GM19397 (cell line): ENCODE results near the gene NIFK.

ENCODE experiments used
- ATAC-seq: cut with Tn5 transposase; IDR thresholded peaks from one replicate; pipeline ENCODE4 v1.9.1; 2021; ENCODE audit warnings: mild to moderate bottlenecking, moderate library complexity; ENCODE audit not compliant: unreplicated experiment

NIFK gene

DNA sequence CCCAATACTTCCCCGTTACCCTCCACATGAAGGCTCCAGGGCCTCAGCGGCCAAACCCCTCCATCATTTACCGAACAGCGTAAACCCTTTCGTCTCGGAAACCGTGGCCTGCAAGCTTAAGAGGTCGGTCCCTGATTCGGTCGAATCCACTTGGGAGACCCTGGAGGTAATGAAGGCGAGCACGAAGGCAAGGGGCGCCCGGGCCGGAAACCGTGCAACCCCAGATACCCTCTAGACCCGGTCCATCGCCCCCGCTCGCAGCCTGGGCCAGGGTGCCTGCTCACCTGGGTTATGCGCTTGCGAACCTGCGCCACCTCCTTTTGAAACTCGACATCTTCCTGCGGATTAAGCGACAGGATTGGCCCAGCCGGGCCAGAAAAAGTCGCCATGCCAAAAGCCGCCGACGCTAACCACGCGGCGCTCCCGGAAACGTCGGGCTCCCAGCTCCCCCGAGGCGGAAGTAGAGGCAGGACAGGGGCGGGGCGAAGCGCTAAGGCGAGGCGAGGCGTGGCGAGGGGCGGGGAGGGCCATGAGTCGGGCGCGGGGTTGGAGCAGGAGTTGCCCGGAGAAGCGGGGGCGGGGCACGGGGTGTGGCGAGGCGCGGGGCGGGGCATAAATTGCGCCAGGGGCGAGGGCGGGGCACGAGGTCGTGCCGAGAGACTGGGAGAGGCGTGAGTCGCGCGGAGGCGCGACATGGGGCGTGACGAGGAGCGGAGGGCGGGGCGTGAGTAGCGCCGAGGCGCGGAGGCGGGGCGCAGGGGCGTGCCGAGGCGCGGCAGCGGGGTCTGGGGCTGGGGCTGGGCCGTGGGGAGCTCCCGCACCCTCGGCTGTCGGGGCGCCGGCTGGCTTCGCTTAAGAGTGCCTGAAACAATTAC, at the start of gene NIFK:
TSS of gene NIFK (minus strand) at position 414 of the 875 bp plus-strand sequence. CDS start at position 389, 25 bp downstream.
- ATAC-seq: peak; percentile 93

- ATAC-seq: no peak
Measured at GRCh38 chr2:121783180-121783579, 46.5 kb upstream of the NIFK start.

DNA sequence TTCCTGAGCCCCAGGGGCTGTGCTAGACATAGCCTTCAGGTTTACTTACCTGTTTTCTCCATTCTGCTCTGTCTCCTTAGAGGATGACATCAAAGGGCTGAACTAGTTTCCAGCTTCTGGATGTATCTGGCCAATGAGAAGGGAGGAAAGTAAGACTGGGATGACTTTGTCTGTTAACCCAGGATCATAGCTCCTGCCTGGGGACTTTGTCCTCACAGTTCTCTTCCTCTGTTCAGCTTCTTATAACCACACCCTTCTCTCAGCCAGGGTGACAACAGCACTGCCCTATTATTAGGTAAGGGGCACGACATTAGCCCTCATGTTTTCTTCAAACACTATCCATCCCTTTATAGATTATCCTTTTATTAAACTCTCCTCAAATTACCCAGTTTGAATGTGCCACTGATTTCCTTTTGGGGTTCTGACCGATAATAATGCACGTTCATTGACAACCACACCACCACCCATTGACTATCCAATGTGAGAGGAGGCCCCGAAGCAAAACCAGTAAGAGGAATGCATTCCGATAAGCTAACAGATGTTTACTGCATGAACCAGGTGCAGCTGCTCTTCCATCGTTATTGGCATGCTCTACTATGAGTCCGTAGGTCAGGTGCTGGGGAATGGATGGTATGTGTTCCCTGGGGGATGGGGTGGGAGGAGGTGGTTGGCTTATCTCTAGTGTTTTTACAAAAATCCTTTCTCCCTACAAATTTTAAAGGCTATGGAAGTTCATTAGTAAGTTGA, 42.2 kb upstream of the NIFK start:
- ATAC-seq: no peak

GRCh38 chr2:121777699-121778058, 41.0 kb upstream of the NIFK start:
- no peak for ATAC-seq

GRCh38 chr2:121776885-121777698, 40.4 kb upstream of the NIFK start:
- ATAC-seq: no peak

DNA sequence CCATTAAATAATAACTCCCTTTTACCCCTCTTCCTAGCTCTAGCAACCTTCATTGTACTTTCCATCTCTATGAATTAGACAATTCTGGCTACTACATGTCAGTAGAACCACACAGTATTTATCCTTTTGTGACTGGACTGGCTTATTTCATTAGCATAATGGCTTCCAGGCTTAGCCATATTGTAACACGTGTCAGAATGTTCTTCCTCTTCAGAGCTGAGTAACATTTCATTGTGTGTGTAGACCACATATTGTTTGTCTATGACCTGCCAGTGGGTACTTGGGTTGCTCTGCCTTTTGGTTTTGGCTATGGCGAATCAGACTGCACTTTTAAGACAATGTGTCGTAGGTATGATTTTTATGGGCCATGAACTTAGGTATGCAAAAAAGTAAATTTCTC, 39.7 kb upstream of the NIFK start:
- no peak for ATAC-seq

- ATAC-seq: no peak
Measured at GRCh38 chr2:121774235-121774634, 37.6 kb upstream of the NIFK start.

DNA sequence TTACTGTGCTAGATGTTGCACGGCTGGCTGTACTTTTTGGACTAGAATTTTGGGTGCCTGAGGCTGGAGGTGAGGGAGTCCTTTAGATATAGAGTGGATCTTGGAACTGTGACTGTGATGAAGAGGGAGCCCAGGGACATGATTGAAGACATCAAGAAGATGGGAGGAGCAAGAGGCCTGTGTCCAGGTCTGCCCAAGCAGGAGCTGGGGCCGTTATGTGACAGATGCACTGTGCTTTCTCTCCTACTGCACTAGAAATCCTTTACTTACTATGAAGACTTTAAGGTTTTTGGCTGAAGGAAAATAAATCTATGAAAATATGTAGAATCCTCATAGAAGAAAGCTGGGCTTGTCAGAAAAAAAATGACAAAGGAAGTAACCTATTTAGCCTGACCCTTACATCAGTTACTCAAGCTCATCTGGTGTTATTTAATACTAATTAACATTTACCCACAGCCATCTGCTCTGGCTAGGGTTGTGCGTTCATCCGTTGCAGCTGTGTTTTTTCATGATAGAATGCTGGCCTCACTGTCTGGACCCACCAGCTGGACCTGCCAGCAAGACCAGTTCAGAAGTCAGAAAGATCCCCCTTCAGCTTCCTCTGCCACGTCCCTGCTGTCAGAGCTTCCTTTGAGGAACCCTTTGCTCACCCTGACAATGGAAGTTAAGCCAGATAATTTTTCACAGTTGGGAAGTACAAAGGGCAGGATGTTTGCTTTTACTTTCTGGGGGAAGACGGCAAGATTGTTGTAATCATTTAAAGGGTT, 35.5 kb upstream of the NIFK start:
- no peak for ATAC-seq

- ATAC-seq: no peak
Measured at GRCh38 chr2:121768143-121768755, 31.6 kb upstream of the NIFK start.

- ATAC-seq: no peak
Measured at GRCh38 chr2:121766624-121767023, 29.9 kb upstream of the NIFK start.

- no peak for ATAC-seq
Measured at GRCh38 chr2:121764681-121765228, 28.1 kb upstream of the NIFK start.

- peak; percentile 100 for ATAC-seq
Measured at GRCh38 chr2:121755237-121756111, 18.8 kb upstream of the NIFK start, which contains the start of gene TSN. Gene TSN, plus strand, starts transcription at chr2:121755651. Its CDS starts 129 bp downstream, at chr2:121755780.

GRCh38 chr2:121754851-121755236, 18.2 kb upstream of the NIFK start:
- no peak for ATAC-seq

DNA sequence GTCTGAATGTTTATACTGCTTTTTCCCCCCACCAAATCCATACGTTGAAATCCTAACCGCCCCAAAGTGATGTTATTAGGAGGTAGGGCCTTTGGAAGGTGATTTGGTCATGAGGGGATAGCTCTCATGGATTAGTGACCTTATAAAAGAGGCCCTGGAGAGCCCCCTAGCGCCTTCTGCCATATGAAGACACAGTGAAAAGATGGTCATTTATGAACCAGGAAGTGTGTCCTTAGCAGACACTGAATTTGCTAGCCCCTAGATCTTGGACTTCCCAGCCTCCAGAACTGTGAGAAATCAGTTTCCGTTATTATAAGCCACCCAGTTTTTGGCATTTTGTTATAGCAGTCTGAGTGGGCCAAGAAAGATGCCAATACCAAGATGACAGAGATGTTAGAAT, 11.5 kb upstream of the NIFK start:
- ATAC-seq: no peak

GRCh38 chr2:121746071-121746578, 9.4 kb upstream of the NIFK start:
- no peak for ATAC-seq

DNA sequence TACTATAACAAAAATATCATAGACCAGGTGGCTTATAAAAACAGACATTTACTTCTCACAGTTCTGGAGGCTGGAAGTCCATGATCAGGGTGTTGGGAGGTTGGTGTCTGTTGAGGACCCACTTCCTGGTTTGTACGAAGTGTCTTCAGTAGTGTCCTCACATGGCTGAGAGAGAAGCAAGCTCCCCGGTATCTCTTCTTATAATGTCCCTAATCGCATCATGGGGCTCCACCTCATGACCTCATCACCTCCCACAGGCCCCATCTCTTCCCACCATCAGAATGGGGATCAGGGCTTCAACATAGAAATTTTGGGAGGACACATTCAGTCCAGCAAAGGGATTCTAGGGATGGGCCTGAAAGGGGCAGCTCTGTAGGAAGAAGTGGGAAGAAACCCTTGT, 4.8 kb upstream of the NIFK start:
- ATAC-seq: no peak

DNA sequence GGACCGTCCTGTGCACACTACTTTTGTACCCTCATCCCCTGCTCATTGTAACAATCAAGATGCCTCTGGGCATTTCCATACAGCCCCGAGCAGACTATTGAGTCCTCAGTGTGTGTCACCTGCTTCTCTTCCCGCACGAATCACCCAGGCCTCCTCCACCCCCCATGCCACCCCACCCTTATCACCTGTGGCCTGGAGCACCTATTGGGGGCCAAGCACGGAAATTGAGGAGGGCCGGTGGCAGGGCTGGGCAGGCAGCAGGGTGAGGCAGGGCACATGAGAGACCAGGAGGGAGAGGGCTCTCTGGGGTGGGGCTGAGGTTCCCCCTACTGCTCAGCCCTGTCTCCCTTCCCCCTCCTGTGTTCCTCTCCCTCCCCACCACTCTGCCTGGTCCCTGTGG, 4.3 kb upstream of the NIFK start:
- ATAC-seq: no peak

- ATAC-seq: no peak
Measured at GRCh38 chr2:121736140-121736461, 574 bp downstream of the NIFK start.
